Natural killer cell (primary cell): Measurements from ENCODE around the gene AP2A2. TPM values are rescaled to one million over a fixed set of nuclear protein-coding genes. Genes with fewer than 3 reads are reported as not detected.

Experiments used
- ATAC-seq, 3 donors: fragments of 150-1000 bp in 2 of 3; fragments of 200-7000 bp in 1 of 3; cut with Tn5 transposase; 1 replicate in 1 of 3; 2 replicates in 2 of 3; pipeline ENCODE4 v1.10.0; 2021; ENCODE audit warnings: mild to moderate bottlenecking in 2 of 3, moderate library complexity in 2 of 3
- DNase-seq, 2 donors: peaks; one replicate each; pipeline versions ENCODE4 v3.0.0 to v3.0.0-alpha.2; 2013 to 2021; ENCODE audit warnings: mixed read lengths in 1 of 2
- H3K27ac ChIP-seq: one replicate; pipeline ENCODE4 v1.5.1; 2013; ENCODE audit warnings: mild to moderate bottlenecking, low read length
- H3K27me3 ChIP-seq: one replicate; pipeline ENCODE4 v1.6.1; 2013; ENCODE audit warnings: low read length; ENCODE audit not compliant: control insufficient read depth, insufficient read depth
- H3K36me3 ChIP-seq: one replicate; pipeline ENCODE4 v1.6.1; 2013; ENCODE audit warnings: low read length; ENCODE audit not compliant: control insufficient read depth, insufficient read depth
- H3K4me1 ChIP-seq: one replicate; pipeline ENCODE4 v1.6.1; 2013; ENCODE audit warnings: low read length; ENCODE audit not compliant: control insufficient read depth, insufficient read depth
- H3K4me3 ChIP-seq: one replicate; pipeline ENCODE4 v1.5.1; 2013; ENCODE audit warnings: low read length
- H3K9me3 ChIP-seq: one replicate; pipeline ENCODE4 v1.6.1; 2013; ENCODE audit warnings: low read length; ENCODE audit not compliant: control insufficient read depth, insufficient read depth
- H3K27ac Mint-ChIP-seq, 2 donors: one replicate each; pipeline ENCODE4 v1.8.0; 2022; ENCODE audit warnings: mild to moderate bottlenecking in 2 of 2, mixed read lengths in 2 of 2, moderate library complexity in 1 of 2
- H3K27me3 Mint-ChIP-seq, 2 donors: one replicate each; pipeline ENCODE4 v1.8.0; 2022; ENCODE audit warnings: low read depth in 2 of 2, mixed read lengths in 2 of 2
- H3K36me3 Mint-ChIP-seq: one replicate; pipeline ENCODE4 v1.8.0; 2022; ENCODE audit warnings: mixed read lengths
- H3K4me1 Mint-ChIP-seq, 2 donors: one replicate each; pipeline ENCODE4 v1.8.0; 2022; ENCODE audit warnings: mixed read lengths in 2 of 2
- H3K4me3 Mint-ChIP-seq: one replicate; pipeline ENCODE4 v1.8.0; 2022; ENCODE audit warnings: mild to moderate bottlenecking, moderate library complexity, mixed read lengths
- H3K9me3 Mint-ChIP-seq, 2 donors: one replicate each; pipeline ENCODE4 v1.8.0; 2022; ENCODE audit warnings: mixed read lengths in 2 of 2
- WGBS: methylation state at CpG from one replicate; pipeline ENCODE4 v1.1.7; 2013; ENCODE audit warnings: missing lambda C conversion rate; ENCODE audit not compliant: insufficient coverage; 5-methylcytosine and 5-hydroxymethylcytosine counted together
- intact Hi-C: fragments of 100-400 bp; cut with micrococcal nuclease; formaldehyde crosslinking; loops from one replicate; pipeline ENCODE4 v1.14.2; 2022
- total RNA-seq, 4 donors: library from RNA; stranded (reverse); fragments of 120-200 nt in 1 of 4; gene quantifications; one replicate each; pipeline versions ENCODE4 v1.2.3 to v1.2.4, GENCODE V29; 2013 to 2022
- TF ChIP-seq, protein P1 (sequence below): fragments of 200-600 bp; IDR thresholded peaks from one replicate; pipeline ENCODE4 v1.8.0; 2022; ENCODE audit warnings: antibody characterized with exemption

AP2A2 gene
- total RNA-seq, 3 donors from 2014 or later (not counting 1 experiment from before 2014, with no cell fraction given) = 57.2 to 120 (median 82.9) TPM

DNA sequence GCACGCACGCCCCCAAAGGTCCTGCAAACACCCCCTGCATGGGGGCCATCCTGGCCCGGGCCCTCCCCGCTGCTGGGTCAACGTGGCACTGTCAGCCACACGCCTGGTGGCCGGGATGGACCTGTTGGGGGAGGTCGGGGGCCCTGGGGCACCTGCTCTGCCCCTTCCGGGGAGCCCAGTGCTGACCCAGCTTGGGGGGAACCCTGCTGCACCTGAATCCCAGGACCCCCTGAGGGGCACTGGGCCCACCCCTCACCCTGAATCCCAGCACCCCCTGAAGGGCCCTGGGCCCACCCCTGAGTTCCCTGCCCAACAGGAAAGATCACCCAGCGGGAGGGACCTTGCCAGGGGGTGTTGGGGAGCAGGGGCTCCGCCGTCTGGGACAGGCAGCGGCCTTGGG, 111.3 kb downstream of the AP2A2 start:
- H3K9me3 Mint-ChIP-seq = no peaks in the 10 kb centered on the region

DNA sequence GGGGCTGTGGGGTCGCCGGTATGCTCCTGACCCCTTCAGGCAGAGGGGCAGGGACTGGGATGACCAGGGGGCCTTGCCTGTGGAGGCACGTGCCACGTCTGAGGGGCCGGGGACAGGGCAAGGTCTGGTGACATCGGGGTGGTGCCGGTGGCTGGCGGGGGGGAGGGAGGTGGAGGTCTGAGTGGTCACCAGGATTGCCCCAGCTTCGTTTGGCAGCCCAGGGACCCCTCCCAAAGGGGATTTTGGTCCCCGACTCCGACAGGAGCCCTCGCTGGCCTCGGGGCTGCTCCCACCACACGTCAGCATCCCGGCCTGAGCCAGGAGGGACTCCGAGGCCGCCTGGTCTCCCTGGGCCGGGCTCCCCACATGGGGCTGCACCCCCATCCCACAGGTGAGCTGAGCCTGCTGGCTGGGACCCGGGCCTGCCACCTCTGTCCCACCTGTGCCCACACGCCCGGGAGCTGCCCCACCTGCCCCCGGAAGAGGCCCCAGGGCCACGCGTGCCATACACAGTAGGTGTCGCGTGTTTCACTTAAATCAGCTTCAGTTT, 111.9 kb downstream of the AP2A2 start:
- Mint-ChIP-seq H3K27ac (no peak overlapping the region), H3K4me1 (peaks cover 0 to 1% of the 10 kb centered on the region in 2 donors), H3K9me3 (no peaks in the 10 kb centered on the region), H3K4me3 (no peak overlapping the region), H3K27me3 (no peaks in the 10 kb centered on the region), H3K36me3 (no peaks in the 10 kb centered on the region)
- TF ChIP-seq, protein P1, sequence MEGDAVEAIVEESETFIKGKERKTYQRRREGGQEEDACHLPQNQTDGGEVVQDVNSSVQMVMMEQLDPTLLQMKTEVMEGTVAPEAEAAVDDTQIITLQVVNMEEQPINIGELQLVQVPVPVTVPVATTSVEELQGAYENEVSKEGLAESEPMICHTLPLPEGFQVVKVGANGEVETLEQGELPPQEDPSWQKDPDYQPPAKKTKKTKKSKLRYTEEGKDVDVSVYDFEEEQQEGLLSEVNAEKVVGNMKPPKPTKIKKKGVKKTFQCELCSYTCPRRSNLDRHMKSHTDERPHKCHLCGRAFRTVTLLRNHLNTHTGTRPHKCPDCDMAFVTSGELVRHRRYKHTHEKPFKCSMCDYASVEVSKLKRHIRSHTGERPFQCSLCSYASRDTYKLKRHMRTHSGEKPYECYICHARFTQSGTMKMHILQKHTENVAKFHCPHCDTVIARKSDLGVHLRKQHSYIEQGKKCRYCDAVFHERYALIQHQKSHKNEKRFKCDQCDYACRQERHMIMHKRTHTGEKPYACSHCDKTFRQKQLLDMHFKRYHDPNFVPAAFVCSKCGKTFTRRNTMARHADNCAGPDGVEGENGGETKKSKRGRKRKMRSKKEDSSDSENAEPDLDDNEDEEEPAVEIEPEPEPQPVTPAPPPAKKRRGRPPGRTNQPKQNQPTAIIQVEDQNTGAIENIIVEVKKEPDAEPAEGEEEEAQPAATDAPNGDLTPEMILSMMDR = no peak
- no peak overlapping the region for H3K27ac ChIP-seq
- intact Hi-C loops = no loop called here
- no peaks in the 10 kb centered on the region for H3K36me3 ChIP-seq
- no peaks in the 10 kb centered on the region for H3K4me1 ChIP-seq
- 88% methylated on average over 26 of the region's 26 CpGs for WGBS
- no peaks in the 10 kb centered on the region for H3K27me3 ChIP-seq
- no peaks in the 10 kb centered on the region for H3K9me3 ChIP-seq
- no peak for ATAC-seq
- DNase-seq = no peak
- H3K4me3 ChIP-seq = no peak overlapping the region

More for the DNA sequence above, 111.3 kb downstream of the AP2A2 start:
- H3K4me3 ChIP-seq = no peak overlapping the region
- Mint-ChIP-seq H3K4me3 (no peak overlapping the region), H3K36me3 (no peaks in the 10 kb centered on the region), H3K27me3 (no peaks in the 10 kb centered on the region), H3K27ac (no peak overlapping the region), H3K4me1 (peaks cover 0 to 7% of the 10 kb centered on the region in 2 donors)
- H3K27ac ChIP-seq = no peak overlapping the region
- H3K4me1 ChIP-seq = no peaks in the 10 kb centered on the region
- no peaks in the 10 kb centered on the region for H3K9me3 ChIP-seq
- DNase-seq (no peak), ATAC-seq (no peak)
- intact Hi-C loops = no loop called here
- TF ChIP-seq, protein P1 = no peak
- H3K36me3 ChIP-seq = no peaks in the 10 kb centered on the region
- 85% methylated on average over 13 of the region's 13 CpGs for WGBS
- no peaks in the 10 kb centered on the region for H3K27me3 ChIP-seq

- no peak for DNase-seq
- H3K9me3 Mint-ChIP-seq = no peaks in the 10 kb centered on the region
- WGBS = 85% methylated on average over 10 of the region's 10 CpGs
These were observed 112.7 kb downstream of the AP2A2 start for GRCh38 chr11:1038361-1038760.

More at GRCh38 chr11:1038361-1038760, 112.7 kb downstream of the AP2A2 start:
- no peaks in the 10 kb centered on the region for H3K27me3 ChIP-seq
- Mint-ChIP-seq H3K27me3 (no peaks in the 10 kb centered on the region), H3K4me3 (no peak overlapping the region), H3K36me3 (no peaks in the 10 kb centered on the region), H3K4me1 (no peaks in the 10 kb centered on the region), H3K27ac (no peak overlapping the region)
- no peak overlapping the region for H3K4me3 ChIP-seq
- intact Hi-C loops = no loop called here
- TF ChIP-seq, protein P1 = no peak
- ATAC-seq = no peak
- no peaks in the 10 kb centered on the region for H3K36me3 ChIP-seq
- H3K9me3 ChIP-seq = no peaks in the 10 kb centered on the region
- H3K4me1 ChIP-seq = no peaks in the 10 kb centered on the region
- H3K27ac ChIP-seq = no peak overlapping the region
